Measurements from ENCODE around the gene COG3. TPM values are rescaled to one million over a fixed set of nuclear protein-coding genes. Genes with fewer than 3 reads are reported as not detected.

The COG3 gene
- total RNA-seq, 1 donor from 2014 or later = 23.1 TPM

GRCh38 chr13:45542391-45542790 lies 77.7 kb downstream of the COG3 start:
- H3K27me3 Mint-ChIP-seq (ENCODE audit: unreplicated experiment) = peaks cover 5% of the 10 kb centered on the region
- TF ChIP-seq CTCF (IDR thresholded peaks at IDR 0.05; ENCODE audit: unreplicated experiment) = no peak
- no peak for DNase-seq (ENCODE audit: low spot score)
- no peaks in the 10 kb centered on the region for H3K36me3 Mint-ChIP-seq (ENCODE audit: low read depth, unreplicated experiment)
- no peak overlapping the region for H3K4me3 Mint-ChIP-seq (ENCODE audit: unreplicated experiment)
- no peaks in the 10 kb centered on the region for H3K9me3 Mint-ChIP-seq (ENCODE audit: unreplicated experiment)
- H3K27ac Mint-ChIP-seq (ENCODE audit: unreplicated experiment) = no peak overlapping the region
- H3K4me1 Mint-ChIP-seq (ENCODE audit: unreplicated experiment) = peaks cover 6% of the 10 kb centered on the region

- Mint-ChIP-seq H3K27ac (ENCODE audit: unreplicated experiment) (no peak overlapping the region), H3K9me3 (ENCODE audit: unreplicated experiment) (no peaks in the 10 kb centered on the region), H3K4me3 (ENCODE audit: unreplicated experiment) (no peak overlapping the region), H3K36me3 (ENCODE audit: low read depth, unreplicated experiment) (no peaks in the 10 kb centered on the region), H3K4me1 (ENCODE audit: unreplicated experiment) (peaks cover 6% of the 10 kb centered on the region), H3K27me3 (ENCODE audit: unreplicated experiment) (peaks cover 5% of the 10 kb centered on the region)
- no peak for DNase-seq (ENCODE audit: low spot score)
- no peak for TF ChIP-seq CTCF (IDR thresholded peaks at IDR 0.05; ENCODE audit: unreplicated experiment)
These were observed 78.1 kb downstream of the COG3 start for GRCh38 chr13:45542878-45543277.

- no peak for DNase-seq (ENCODE audit: low spot score)
- TF ChIP-seq CTCF (IDR thresholded peaks at IDR 0.05; ENCODE audit: unreplicated experiment) = no peak
- no peak overlapping the region for H3K27ac Mint-ChIP-seq (ENCODE audit: unreplicated experiment)
- H3K27me3 Mint-ChIP-seq (ENCODE audit: unreplicated experiment) = peaks cover 5% of the 10 kb centered on the region
- no peaks in the 10 kb centered on the region for H3K36me3 Mint-ChIP-seq (ENCODE audit: low read depth, unreplicated experiment)
- H3K4me1 Mint-ChIP-seq (ENCODE audit: unreplicated experiment) = peaks cover 5% of the 10 kb centered on the region
- no peak overlapping the region for H3K4me3 Mint-ChIP-seq (ENCODE audit: unreplicated experiment)
- H3K9me3 Mint-ChIP-seq (ENCODE audit: unreplicated experiment) = no peaks in the 10 kb centered on the region
These were observed 79.8 kb downstream of the COG3 start for GRCh38 chr13:45544520-45544919.

- no peak overlapping the region for H3K4me3 Mint-ChIP-seq (ENCODE audit: unreplicated experiment)
- H3K27ac Mint-ChIP-seq (ENCODE audit: unreplicated experiment) = peak overlapping the region; percentile 18
- no peaks in the 10 kb centered on the region for H3K9me3 Mint-ChIP-seq (ENCODE audit: unreplicated experiment)
- DNase-seq (ENCODE audit: low spot score) = no peak
- H3K27me3 Mint-ChIP-seq (ENCODE audit: unreplicated experiment) = peaks cover 5% of the 10 kb centered on the region
- H3K36me3 Mint-ChIP-seq (ENCODE audit: low read depth, unreplicated experiment) = no peaks in the 10 kb centered on the region
- no peaks in the 10 kb centered on the region for H3K4me1 Mint-ChIP-seq (ENCODE audit: unreplicated experiment)
- TF ChIP-seq CTCF (IDR thresholded peaks at IDR 0.05; ENCODE audit: unreplicated experiment) = no peak
These were observed 81.1 kb downstream of the COG3 start for GRCh38 chr13:45545686-45546409.

- Mint-ChIP-seq H3K4me3 (ENCODE audit: unreplicated experiment) (no peak overlapping the region), H3K36me3 (ENCODE audit: low read depth, unreplicated experiment) (no peaks in the 10 kb centered on the region), H3K4me1 (ENCODE audit: unreplicated experiment) (no peaks in the 10 kb centered on the region), H3K9me3 (ENCODE audit: unreplicated experiment) (no peaks in the 10 kb centered on the region), H3K27ac (ENCODE audit: unreplicated experiment) (no peak overlapping the region), H3K27me3 (ENCODE audit: unreplicated experiment) (peaks cover 5% of the 10 kb centered on the region)
- no peak for TF ChIP-seq CTCF (IDR thresholded peaks at IDR 0.05; ENCODE audit: unreplicated experiment)
- DNase-seq (ENCODE audit: low spot score) = no peak
These were observed 81.6 kb downstream of the COG3 start for GRCh38 chr13:45546410-45546765.
